ENCODE measurements around the gene GPR179.

GPR179 gene

GRCh38 chr17:38342886-38343607, 709 bp downstream of the GPR179 start:
- Histone ChIP-seq H3K9me3 (ENCODE audit: control insufficient read depth, insufficient read depth, low read length) (no peaks in the 10 kb centered on the region), H3K4me2 (ENCODE audit: low read length) (no peak overlapping the region), H3K27me3 (ENCODE audit: control insufficient read depth, low read length) (no peaks in the 10 kb centered on the region), H3F3A (ENCODE audit: control insufficient read depth, insufficient read depth) (no peaks in the 10 kb centered on the region), H4K20me1 (ENCODE audit: control insufficient read depth, insufficient read depth, low read depth, low read length) (no peaks in the 10 kb centered on the region), H3K9me2 (replicated peaks; ENCODE audit: control insufficient read depth, low read length) (no peaks in the 10 kb centered on the region), H3K79me2 (ENCODE audit: control insufficient read depth, low read length) (no peaks in the 10 kb centered on the region), H3K4me1 (ENCODE audit: control insufficient read depth, low read length) (0 out of 2 replicates have a peak, but pooled peaks cover 3% of the 10 kb centered on the region), H3K36me3 (ENCODE audit: control insufficient read depth, low read length) (no peaks in the 10 kb centered on the region), H3K4me3 (ENCODE audit: low read length) (no peak overlapping the region), H3K27ac (ENCODE audit: low read depth, low read length) (no peak overlapping the region)
- TF ChIP-seq CTCF (IDR thresholded peaks at IDR 0.05; ENCODE audit: low read depth, low read length, poor library complexity, severe bottlenecking), result no peak
- no peak for TF ChIP-seq EZH2phosphoT487 (IDR thresholded peaks at IDR 0.05; ENCODE audit: borderline replicate concordance, low read length)

- Histone ChIP-seq H3K9me2 (replicated peaks; ENCODE audit: control insufficient read depth, low read length) (no peaks in the 10 kb centered on the region), H3F3A (ENCODE audit: control insufficient read depth, insufficient read depth) (no peaks in the 10 kb centered on the region), H3K27me3 (ENCODE audit: control insufficient read depth, low read length) (no peaks in the 10 kb centered on the region), H3K27ac (ENCODE audit: low read depth, low read length) (no peak overlapping the region), H3K9me3 (ENCODE audit: control insufficient read depth, insufficient read depth, low read length) (no peaks in the 10 kb centered on the region), H3K4me1 (ENCODE audit: control insufficient read depth, low read length) (0 out of 2 replicates have a peak, but pooled peaks cover 3% of the 10 kb centered on the region), H3K79me2 (ENCODE audit: control insufficient read depth, low read length) (no peaks in the 10 kb centered on the region), H4K20me1 (ENCODE audit: control insufficient read depth, insufficient read depth, low read depth, low read length) (no peaks in the 10 kb centered on the region), H3K4me3 (ENCODE audit: low read length) (no peak overlapping the region), H3K36me3 (ENCODE audit: control insufficient read depth, low read length) (no peaks in the 10 kb centered on the region), H3K4me2 (ENCODE audit: low read length) (no peak overlapping the region)
- TF ChIP-seq CTCF (IDR thresholded peaks at IDR 0.05; ENCODE audit: low read depth, low read length, poor library complexity, severe bottlenecking) (no peak), EZH2phosphoT487 (IDR thresholded peaks at IDR 0.05; ENCODE audit: borderline replicate concordance, low read length) (no peak)
These were observed 2.6 kb downstream of the GPR179 start for GRCh38 chr17:38341035-38341721.

- Histone ChIP-seq H3K4me3 (ENCODE audit: low read length) (no peak overlapping the region), H3K36me3 (ENCODE audit: control insufficient read depth, low read length) (no peaks in the 10 kb centered on the region), H3K9me2 (replicated peaks; ENCODE audit: control insufficient read depth, low read length) (no peaks in the 10 kb centered on the region), H3K79me2 (ENCODE audit: control insufficient read depth, low read length) (no peaks in the 10 kb centered on the region), H3K27me3 (ENCODE audit: control insufficient read depth, low read length) (no peaks in the 10 kb centered on the region), H3K4me2 (ENCODE audit: low read length) (no peak overlapping the region), H4K20me1 (ENCODE audit: control insufficient read depth, insufficient read depth, low read depth, low read length) (no peaks in the 10 kb centered on the region), H3K9me3 (ENCODE audit: control insufficient read depth, insufficient read depth, low read length) (no peaks in the 10 kb centered on the region), H3K27ac (ENCODE audit: low read depth, low read length) (no peak overlapping the region), H3K4me1 (ENCODE audit: control insufficient read depth, low read length) (0 out of 2 replicates have a peak, but pooled peaks cover 3% of the 10 kb centered on the region), H3F3A (ENCODE audit: control insufficient read depth, insufficient read depth) (no peaks in the 10 kb centered on the region)
- TF ChIP-seq EZH2phosphoT487 (IDR thresholded peaks at IDR 0.05; ENCODE audit: borderline replicate concordance, low read length), result no peak
These were observed 3.9 kb downstream of the GPR179 start for GRCh38 chr17:38339891-38340290.

GRCh38 chr17:38338535-38338934, 5.2 kb downstream of the GPR179 start:
- no peaks in the 10 kb centered on the region for H3K9me2 ChIP-seq (replicated peaks; ENCODE audit: control insufficient read depth, low read length)
- H3K4me1 ChIP-seq (ENCODE audit: control insufficient read depth, low read length), result 0 out of 2 replicates have a peak, but pooled peaks cover 3% of the 10 kb centered on the region
- no peaks in the 10 kb centered on the region for H3K79me2 ChIP-seq (ENCODE audit: control insufficient read depth, low read length)
- H3K36me3 ChIP-seq (ENCODE audit: control insufficient read depth, low read length), result no peaks in the 10 kb centered on the region
- no peak overlapping the region for H3K4me2 ChIP-seq (ENCODE audit: low read length)
- H3K27ac ChIP-seq (ENCODE audit: low read depth, low read length), result no peak overlapping the region
- no peaks in the 10 kb centered on the region for H3K9me3 ChIP-seq (ENCODE audit: control insufficient read depth, insufficient read depth, low read length)
- H3K27me3 ChIP-seq (ENCODE audit: control insufficient read depth, low read length), result no peaks in the 10 kb centered on the region
- TF ChIP-seq CTCF (IDR thresholded peaks at IDR 0.05; ENCODE audit: low read depth, low read length, poor library complexity, severe bottlenecking) (no peak), EZH2phosphoT487 (IDR thresholded peaks at IDR 0.05; ENCODE audit: borderline replicate concordance, low read length) (no peak)
- no peak overlapping the region for H3K4me3 ChIP-seq (ENCODE audit: low read length)
- H4K20me1 ChIP-seq (ENCODE audit: control insufficient read depth, insufficient read depth, low read depth, low read length), result no peaks in the 10 kb centered on the region
- H3F3A ChIP-seq (ENCODE audit: control insufficient read depth, insufficient read depth), result no peaks in the 10 kb centered on the region
